Activated CD8-positive, alpha-beta memory T cell treated with anti-CD3 and anti-CD28 coated beads, Interleukin-2, amount 50 U/mL, for 4 hours (primary cell): Measurements from ENCODE around the gene IQCM.

Source experiments
- DNase-seq: peaks from one replicate; pipeline ENCODE4 v3.0.0-alpha.2; 2020

IQCM gene

GRCh38 chr4:149707862-149708261 is 107.8 kb downstream of the IQCM start:
- DNase-seq = no peak

GRCh38 chr4:149706942-149707341 is 108.7 kb downstream of the IQCM start:
- no peak for DNase-seq

GRCh38 chr4:149702414-149703293 is 113.0 kb downstream of the IQCM start:
- no peak for DNase-seq

GRCh38 chr4:149701435-149702156 is 114.0 kb downstream of the IQCM start:
- DNase-seq = no peak

GRCh38 chr4:149700272-149700671 is 115.4 kb downstream of the IQCM start:
- DNase-seq = no peak

- DNase-seq = no peak
Measured at GRCh38 chr4:149699642-149700041, 116.0 kb downstream of the IQCM start.

GRCh38 chr4:149690726-149691125 is 124.9 kb downstream of the IQCM start:
- no peak for DNase-seq

- no peak for DNase-seq
Measured at GRCh38 chr4:149684516-149684915, 131.1 kb downstream of the IQCM start.

GRCh38 chr4:149676076-149676475 is 139.6 kb downstream of the IQCM start:
- DNase-seq = no peak

GRCh38 chr4:149645790-149646189 is 169.9 kb downstream of the IQCM start:
- DNase-seq = no peak

GRCh38 chr4:149638073-149638472 is 177.6 kb downstream of the IQCM start:
- no peak for DNase-seq

- DNase-seq = no peak
Measured at GRCh38 chr4:149634368-149634767, 181.3 kb downstream of the IQCM start.

- no peak for DNase-seq
Measured at GRCh38 chr4:149631629-149632028, 184.0 kb downstream of the IQCM start.

- no peak for DNase-seq
Measured at GRCh38 chr4:149630064-149630463, 185.6 kb downstream of the IQCM start.

- no peak for DNase-seq
Measured at GRCh38 chr4:149605601-149606378, 209.9 kb downstream of the IQCM start.

- no peak for DNase-seq
Measured at GRCh38 chr4:149604827-149605226, 210.8 kb downstream of the IQCM start.

GRCh38 chr4:149595500-149595899 is 220.1 kb downstream of the IQCM start:
- no peak for DNase-seq

- DNase-seq = no peak
Measured at GRCh38 chr4:149589826-149590225, 225.8 kb downstream of the IQCM start.

- DNase-seq = no peak
Measured at GRCh38 chr4:149584722-149585121, 230.9 kb downstream of the IQCM start.

- DNase-seq = no peak
Measured at GRCh38 chr4:149574971-149575370, 240.7 kb downstream of the IQCM start.

- DNase-seq = no peak
Measured at GRCh38 chr4:149572716-149573115, 242.9 kb downstream of the IQCM start.

- DNase-seq = no peak
Measured at GRCh38 chr4:149555799-149556198, 259.8 kb downstream of the IQCM start.

- DNase-seq = no peak
Measured at GRCh38 chr4:149555146-149555545, 260.5 kb downstream of the IQCM start.
